GM18520 (cell line): ENCODE results near the gene HLA-DRB5.
"Not testable (repeated sequence)": the region's sequence is repeated elsewhere in the genome, so short reads cannot be mapped to it uniquely, and the experiment has no call there.

Experiments
- ATAC-seq: cut with Tn5 transposase; IDR thresholded peaks from one replicate; pipeline ENCODE4 v1.9.1; 2021; ENCODE audit not compliant: unreplicated experiment

HLA-DRB5 gene

GRCh38 chr6:32529697-32530430 lies at the start of gene HLA-DRB5:
HLA-DRB5 (minus strand) TSS chr6:32530287; CDS start chr6:32530224, 63 bp downstream.
- ATAC-seq, result no peak

DNA sequence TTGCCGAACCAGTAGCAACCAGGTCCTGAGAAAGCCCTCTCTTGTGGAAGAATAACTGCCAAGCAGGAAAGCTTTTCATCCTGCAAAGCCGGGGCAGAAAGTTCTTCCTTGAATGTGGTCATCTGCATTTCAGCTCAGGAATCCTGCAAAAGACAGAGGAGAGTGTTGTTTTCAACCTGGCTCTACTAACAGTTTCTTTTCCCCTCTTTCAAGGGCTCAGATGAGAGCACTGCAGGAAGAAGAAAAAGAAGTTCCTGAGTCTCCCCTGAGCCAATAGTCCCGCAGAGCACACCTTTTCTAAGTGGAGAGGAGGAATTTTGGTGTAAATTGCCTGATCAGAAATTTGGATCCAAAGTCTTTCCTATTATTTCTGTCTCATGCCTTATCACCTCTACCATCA lies 48.9 kb upstream of the HLA-DRB5 start:
- ATAC-seq, result no peak

- ATAC-seq, result not testable (repeated sequence)
These were observed 47.4 kb upstream of the HLA-DRB5 start for GRCh38 chr6:32577493-32577892.

- ATAC-seq, result no peak
These were observed 46.2 kb upstream of the HLA-DRB5 start for GRCh38 chr6:32576250-32576649.

- ATAC-seq, result no peak
These were observed 40.3 kb upstream of the HLA-DRB5 start for GRCh38 chr6:32570363-32570905.

- ATAC-seq, result no peak
These were observed 38.5 kb upstream of the HLA-DRB5 start for GRCh38 chr6:32568561-32568960.

- no peak for ATAC-seq
These were observed 36.9 kb upstream of the HLA-DRB5 start for GRCh38 chr6:32566957-32567356.

DNA sequence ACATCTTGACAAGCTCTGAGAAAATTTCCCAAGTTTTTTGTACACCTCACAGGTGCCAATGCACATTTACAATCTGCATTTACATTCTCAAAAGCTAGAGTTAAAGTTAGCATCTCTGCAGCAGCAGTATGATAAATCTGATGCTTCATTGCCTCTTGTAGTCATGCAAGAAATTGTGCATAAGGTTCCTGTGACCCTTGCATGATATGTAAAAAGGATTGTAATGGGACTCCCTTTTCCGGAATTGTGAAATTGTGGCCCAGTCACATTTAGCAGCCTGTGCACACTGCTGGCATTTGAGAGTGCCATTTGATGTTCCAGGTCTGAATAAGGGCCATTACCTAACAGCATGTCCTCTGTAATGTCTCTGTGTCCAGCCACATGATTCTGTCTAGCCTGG lies 35.4 kb upstream of the HLA-DRB5 start:
- no peak for ATAC-seq

DNA sequence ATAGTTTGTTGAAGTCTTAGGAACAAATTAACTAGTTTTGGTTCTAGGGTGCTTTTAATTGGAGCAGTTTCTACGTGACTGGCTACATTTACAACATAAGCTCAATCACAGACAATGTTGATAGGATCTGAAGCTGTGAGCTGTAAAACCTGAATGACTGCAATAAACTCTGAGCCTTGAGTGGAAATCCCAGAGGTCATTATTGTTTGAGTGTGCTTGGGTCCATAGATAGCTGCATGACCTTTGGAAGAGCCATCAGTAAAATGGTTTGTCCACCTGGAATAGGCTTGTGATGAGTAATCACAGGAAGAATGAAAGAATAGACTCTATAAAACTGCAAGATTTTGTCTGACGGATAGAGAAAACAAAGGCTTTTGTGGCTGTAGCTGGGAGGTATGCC lies 32.9 kb upstream of the HLA-DRB5 start:
- ATAC-seq, result no peak

DNA sequence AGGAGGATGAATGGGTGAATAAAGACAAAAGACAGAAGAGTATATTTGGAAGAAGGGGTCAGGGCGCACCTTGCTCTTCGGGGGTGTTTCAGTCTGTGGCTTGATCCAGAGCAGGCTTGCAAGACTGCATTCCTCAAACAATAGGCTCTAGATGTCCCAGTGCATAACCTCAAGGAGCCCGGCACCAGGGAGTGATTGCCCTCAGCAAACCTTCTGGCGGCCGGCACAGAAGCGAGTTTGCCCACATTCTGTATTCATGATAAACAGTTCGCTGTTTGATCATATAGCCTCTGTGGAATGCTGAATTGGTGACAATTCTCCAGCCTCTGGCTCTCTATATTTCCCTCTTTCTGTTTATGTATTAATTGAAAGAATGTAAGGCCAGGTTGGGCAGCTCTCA lies 29.7 kb upstream of the HLA-DRB5 start:
- ATAC-seq, result no peak

GRCh38 chr6:32558426-32559057 lies 28.5 kb upstream of the HLA-DRB5 start:
- no peak for ATAC-seq

GRCh38 chr6:32554116-32554965 lies 24.3 kb upstream of the HLA-DRB5 start:
- no peak for ATAC-seq

DNA sequence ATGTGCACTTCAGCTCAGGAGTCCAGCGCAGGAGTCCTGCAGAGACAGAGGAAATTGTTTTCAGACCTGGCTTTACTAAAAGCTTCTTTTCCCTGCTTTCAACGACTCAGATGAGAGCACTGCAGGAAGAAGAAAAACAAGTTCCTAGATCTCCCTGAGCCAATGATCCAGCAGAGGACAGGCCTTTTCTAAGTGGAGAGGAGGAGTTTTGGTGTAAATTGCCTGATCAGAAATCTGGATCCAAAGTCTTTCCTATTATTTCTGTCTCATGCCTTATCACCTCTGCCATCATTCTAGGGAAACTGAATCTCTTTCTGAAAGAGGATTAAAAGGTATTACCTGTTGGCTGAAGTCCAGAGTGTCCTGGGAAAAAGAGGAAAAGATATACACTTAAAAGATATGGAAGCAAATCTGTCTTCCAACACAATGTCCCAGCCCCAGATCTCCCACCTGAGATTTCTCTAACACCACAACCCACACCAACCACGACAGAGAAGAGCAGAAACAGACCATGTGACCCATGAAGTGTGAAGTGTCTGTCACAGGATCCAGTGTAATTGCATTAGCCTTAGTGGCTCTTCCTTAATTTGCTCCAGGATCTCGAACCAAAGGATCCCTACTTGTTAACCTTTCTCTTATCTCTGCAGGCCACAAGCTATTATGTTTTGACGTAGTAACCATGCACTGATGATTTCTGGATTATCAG lies 23.1 kb upstream of the HLA-DRB5 start:
- no peak for ATAC-seq

DNA sequence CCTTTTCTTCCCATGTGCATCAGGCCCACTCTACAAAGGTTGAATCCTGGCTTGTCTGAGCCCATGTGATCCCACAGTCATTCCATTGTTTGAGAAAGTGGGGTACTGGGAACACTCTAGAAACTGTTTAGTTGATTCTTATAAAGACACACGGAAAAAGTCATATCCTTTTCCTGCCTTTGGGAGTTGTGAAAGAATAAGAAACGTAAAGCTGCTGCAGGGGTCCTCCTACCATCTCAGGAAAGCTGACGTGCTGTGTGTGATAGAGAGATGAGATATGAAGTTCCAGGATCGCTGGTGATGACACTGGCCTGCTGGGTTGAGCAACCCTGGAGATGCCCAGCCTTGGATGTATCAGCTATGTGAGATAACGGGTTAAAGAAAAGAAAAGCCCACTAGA lies 21.3 kb upstream of the HLA-DRB5 start:
- ATAC-seq, result no peak

DNA sequence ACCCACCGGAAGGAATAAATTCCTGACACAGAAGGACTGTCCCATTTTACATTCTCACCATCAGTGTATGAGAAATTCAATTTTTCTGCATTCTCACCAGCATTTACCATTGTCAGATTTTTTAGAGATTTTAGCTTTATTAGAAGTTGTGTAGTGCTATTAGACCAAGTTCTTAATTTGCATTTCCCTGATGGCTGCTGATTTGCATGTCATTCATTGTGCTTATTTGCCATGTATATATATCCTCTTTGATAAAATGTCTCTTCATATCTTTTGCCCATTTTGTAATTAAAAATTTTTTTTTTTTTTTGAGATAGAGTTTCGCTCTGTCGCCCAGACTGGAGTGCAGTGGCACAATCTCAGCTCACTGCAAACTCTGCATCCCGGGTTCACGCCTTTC lies 9.8 kb upstream of the HLA-DRB5 start:
- ATAC-seq, result no peak

GRCh38 chr6:32530431-32530793 lies 325 bp upstream of the HLA-DRB5 start:
- not testable (repeated sequence) for ATAC-seq

DNA sequence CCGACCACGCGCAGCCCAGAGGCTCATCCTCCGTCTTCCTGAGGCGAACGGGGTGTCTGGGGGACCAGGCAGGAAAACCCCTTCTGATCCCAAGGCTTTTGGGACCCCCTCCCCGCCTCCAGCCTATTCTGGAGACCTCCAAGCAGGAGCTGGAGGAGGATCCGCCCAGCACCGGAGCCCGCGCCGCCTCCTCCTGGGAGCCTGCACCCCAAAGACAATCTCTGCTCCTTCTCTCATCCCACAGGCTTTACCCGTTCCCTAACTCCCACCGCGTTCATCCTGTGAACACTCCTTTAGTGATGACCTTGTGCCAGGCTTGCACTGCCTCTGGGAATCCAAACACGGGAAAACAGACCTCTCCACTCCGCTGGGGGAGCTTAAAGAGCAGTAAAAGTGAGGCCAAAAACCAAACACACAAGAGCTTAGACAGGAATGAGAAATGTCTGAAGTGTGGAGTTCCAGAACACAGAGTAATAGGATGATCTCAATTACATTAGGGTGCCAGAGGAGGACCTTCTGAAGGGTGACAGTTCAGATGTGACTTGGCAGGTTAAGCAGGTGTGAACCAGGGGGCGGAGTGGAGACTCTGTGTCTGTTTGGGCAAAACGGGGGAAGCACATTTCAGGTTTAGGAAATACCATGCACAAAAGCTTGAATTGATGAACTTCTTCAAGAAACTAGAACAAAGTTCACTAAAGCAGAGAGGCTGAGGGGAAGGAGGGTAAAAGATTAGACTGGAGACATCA lies 7.6 kb downstream of the HLA-DRB5 start:
- ATAC-seq, result no peak

DNA sequence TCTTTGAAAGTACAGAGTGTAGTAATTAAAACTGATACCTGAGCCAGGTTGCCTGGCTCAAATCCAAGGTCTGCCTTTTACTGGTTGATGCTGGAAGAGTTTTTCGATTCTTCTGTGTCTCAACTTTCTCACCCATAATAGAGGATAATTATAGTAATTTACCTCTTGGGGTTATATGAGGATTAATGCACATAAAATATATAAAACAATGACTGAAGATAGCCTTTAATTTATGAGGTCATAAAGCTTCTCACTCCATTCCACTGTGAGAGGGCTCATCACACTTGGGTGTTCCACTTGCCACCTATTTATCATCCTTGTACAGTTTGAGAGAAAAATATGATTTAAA lies 10.2 kb downstream of the HLA-DRB5 start:
- no peak for ATAC-seq

- no peak for ATAC-seq
These were observed 10.8 kb downstream of the HLA-DRB5 start for GRCh38 chr6:32519118-32519909.
